ENCODE measurements around the gene MRPL4.

MRPL4 gene

GRCh38 chr19:10292789-10293636 lies 41.0 kb downstream of the MRPL4 start:
- peak overlapping the region; percentile 29 for H3K4me3 ChIP-seq (ENCODE audit: low read length)

DNA sequence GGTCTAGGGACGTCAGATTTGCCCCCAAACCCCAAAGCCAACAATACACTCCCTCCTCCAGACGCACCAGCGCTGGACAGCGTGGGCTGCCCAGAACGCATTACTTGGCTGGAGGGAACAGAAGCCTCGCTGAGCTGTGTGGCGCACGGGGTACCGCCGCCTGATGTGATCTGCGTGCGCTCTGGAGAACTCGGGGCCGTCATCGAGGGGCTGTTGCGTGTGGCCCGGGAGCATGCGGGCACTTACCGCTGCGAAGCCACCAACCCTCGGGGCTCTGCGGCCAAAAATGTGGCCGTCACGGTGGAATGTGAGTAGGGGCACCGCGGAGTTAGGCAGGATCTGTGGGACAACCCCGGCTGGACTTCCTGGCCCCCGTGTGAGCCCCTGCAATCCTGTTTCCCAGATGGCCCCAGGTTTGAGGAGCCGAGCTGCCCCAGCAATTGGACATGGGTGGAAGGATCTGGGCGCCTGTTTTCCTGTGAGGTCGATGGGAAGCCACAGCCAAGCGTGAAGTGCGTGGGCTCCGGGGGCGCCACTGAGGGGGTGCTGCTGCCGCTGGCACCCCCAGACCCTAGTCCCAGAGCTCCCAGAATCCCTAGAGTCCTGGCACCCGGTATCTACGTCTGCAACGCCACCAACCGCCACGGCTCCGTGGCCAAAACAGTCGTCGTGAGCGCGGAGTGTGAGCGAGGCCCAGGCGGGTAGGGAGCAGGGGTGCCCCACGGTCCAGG lies 41.8 kb downstream of the MRPL4 start:
- no peak for DNase-seq (ENCODE audit: low read depth)
- TF ChIP-seq CTCF (conservative IDR thresholded peaks at IDR 0.05; ENCODE audit: low read depth, low read length), result no peak
- no peak overlapping the region for H3K4me3 ChIP-seq (ENCODE audit: low read length)

More at GRCh38 chr19:10292789-10293636, 41.0 kb downstream of the MRPL4 start:
- DNase-seq (ENCODE audit: low read depth), result no peak
- no peak for TF ChIP-seq CTCF (conservative IDR thresholded peaks at IDR 0.05; ENCODE audit: low read depth, low read length)

DNA sequence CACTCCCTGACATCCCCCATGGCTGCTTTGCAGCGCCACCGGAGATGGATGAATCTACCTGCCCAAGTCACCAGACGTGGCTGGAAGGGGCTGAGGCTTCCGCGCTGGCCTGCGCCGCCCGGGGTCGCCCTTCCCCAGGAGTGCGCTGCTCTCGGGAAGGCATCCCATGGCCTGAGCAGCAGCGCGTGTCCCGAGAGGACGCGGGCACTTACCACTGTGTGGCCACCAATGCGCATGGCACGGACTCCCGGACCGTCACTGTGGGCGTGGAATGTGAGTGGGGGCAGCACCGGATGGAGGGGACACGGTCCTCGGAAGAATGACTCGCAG lies 42.3 kb downstream of the MRPL4 start:
- no peak for DNase-seq (ENCODE audit: low read depth)
- TF ChIP-seq CTCF (conservative IDR thresholded peaks at IDR 0.05; ENCODE audit: low read depth, low read length), result peak; percentile 18
- no peak overlapping the region for H3K4me3 ChIP-seq (ENCODE audit: low read length)

GRCh38 chr19:10295305-10295846 lies 43.4 kb downstream of the MRPL4 start:
- DNase-seq (ENCODE audit: low read depth), result no peak
- H3K4me3 ChIP-seq (ENCODE audit: low read length), result no peak overlapping the region

GRCh38 chr19:10295847-10296591 lies 44.0 kb downstream of the MRPL4 start:
- no peak for TF ChIP-seq CTCF (conservative IDR thresholded peaks at IDR 0.05; ENCODE audit: low read depth, low read length)
- H3K4me3 ChIP-seq (ENCODE audit: low read length), result no peak overlapping the region
- no peak for DNase-seq (ENCODE audit: low read depth)

More at GRCh38 chr19:10295305-10295846, 43.4 kb downstream of the MRPL4 start:
- peak; percentile 18 for TF ChIP-seq CTCF (conservative IDR thresholded peaks at IDR 0.05; ENCODE audit: low read depth, low read length)

DNA sequence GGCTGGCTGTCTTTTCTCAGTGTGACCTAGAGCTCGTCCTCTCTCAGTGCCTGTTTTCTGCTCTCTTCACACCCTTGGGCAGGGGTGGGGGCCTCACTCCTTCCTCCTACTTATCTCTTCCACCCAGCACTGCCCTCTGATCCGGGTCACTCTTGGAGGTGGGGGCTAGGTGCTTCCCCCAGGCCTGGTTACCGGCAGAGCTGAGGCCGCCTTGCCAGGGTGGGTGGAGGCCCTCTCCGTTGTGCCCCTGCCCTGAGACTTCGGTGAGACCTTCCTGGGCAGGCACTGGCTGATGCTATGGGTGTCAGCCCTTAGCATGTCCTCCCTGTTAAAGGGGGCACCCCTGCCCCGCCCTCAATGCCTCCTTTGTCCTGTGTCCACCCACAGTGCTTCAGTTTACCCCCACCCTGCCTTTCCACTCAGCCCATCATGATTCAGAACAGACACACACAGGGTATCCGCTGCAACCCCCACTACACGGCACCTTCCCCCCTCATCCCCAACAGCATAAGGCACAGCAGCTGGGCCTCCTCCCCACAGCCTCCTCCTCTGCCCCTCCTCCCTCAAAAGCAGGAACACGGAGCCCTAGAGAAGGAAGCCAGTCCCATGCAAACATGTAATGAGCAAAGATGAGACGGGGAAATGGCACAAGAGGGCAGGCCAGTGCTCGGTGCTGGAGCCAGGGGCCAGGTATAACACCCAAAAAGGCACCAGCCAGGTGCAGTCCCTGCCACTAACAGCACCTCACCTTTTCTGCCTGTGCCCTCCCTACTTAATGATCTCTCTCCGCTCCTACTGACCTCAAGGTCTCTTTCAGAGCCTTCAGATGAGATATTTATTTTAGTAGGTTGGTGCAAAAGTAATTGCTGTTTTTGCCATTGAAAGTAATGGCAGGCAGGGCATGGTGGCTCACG lies 47.8 kb downstream of the MRPL4 start:
- DNase-seq (ENCODE audit: low read depth), result no peak
- no peak overlapping the region for H3K4me3 ChIP-seq (ENCODE audit: low read length)
- no peak for TF ChIP-seq CTCF (conservative IDR thresholded peaks at IDR 0.05; ENCODE audit: low read depth, low read length)

Data from retinal pigment epithelial cell (primary cell).